ENCODE measurements around the gene TGFBR2. TPM values are rescaled to one million over a fixed set of nuclear protein-coding genes. Genes with fewer than 3 reads are reported as not detected.

Gene TGFBR2
- total and polyA plus RNA-seq, 2 of the 13 experiments (the other 11 are each of a cell fraction or from before 2014, with no cell fraction given), result 82.2 to 187 TPM

DNA sequence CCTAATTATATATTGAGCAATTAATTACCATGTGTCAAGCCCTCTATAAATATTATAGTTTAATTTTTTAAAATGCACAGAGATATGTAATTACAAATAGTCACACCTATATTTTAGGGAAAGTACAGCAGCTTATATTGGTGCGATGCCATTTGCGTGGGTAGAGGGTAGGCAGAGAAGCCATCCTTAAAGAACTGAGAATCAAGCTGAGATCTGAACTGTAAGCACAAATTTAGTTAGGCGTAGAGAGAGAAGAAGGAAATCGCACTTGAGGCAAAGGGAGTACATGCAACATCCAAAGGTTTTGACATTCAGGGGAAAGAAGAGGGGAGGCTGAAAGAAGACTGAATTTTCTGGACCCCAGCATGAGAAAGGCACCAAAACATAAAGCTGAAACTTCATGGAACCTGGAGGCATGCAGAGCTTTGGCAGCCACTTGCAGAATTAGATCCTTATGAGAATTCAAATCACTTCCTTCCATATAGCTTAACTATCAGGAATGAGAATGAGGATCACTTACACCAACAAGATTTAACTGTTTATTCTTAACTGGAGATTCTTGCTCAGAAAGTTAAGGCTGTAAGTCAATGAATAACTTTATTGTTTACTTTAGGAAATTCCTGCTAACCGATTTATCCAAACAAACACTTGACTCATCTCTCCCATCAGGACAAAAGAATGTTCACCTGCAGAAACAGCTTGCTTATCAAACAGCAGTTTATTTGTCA, 114.3 kb downstream of the TGFBR2 start (continued):
- TF ChIP-seq FOXA1 (IDR thresholded peaks at IDR 0.05) (peak; percentile 78), FOXA1 (CRISPR knock-in tag; IDR thresholded peaks at IDR 0.05) (peak; percentile 75), JARID2 (CRISPR knock-in tag; IDR thresholded peaks at IDR 0.05; ENCODE audit: insufficient replicate concordance) (no peak), ZC3H4 (CRISPR knock-in tag; IDR thresholded peaks at IDR 0.05; ENCODE audit: borderline replicate concordance) (no peak), NBN (conservative IDR thresholded peaks at IDR 0.05) (no peak), NCOR1 (IDR thresholded peaks at IDR 0.05; ENCODE audit: borderline replicate concordance, low read length) (no peak), DR1 (CRISPR knock-in tag; IDR thresholded peaks at IDR 0.05) (no peak), DNMT1 (CRISPR knock-in tag; IDR thresholded peaks at IDR 0.05) (no peak), RFX5 (IDR thresholded peaks at IDR 0.05; ENCODE audit: low read depth, low read length) (no peak), ZNF605 (CRISPR knock-in tag; IDR thresholded peaks at IDR 0.05) (no peak), MYNN (CRISPR knock-in tag; IDR thresholded peaks at IDR 0.05; ENCODE audit: low read depth) (no peak), ZNF136 (CRISPR knock-in tag; IDR thresholded peaks at IDR 0.05; ENCODE audit: low read depth) (no peak), ZNF598 (CRISPR knock-in tag; IDR thresholded peaks at IDR 0.05; ENCODE audit: borderline replicate concordance) (no peak), ZNF724P (CRISPR knock-in tag; IDR thresholded peaks at IDR 0.05; ENCODE audit: borderline replicate concordance) (no peak), ZSCAN12 (CRISPR knock-in tag; IDR thresholded peaks at IDR 0.05) (no peak), ZNF558 (CRISPR knock-in tag; IDR thresholded peaks at IDR 0.05; ENCODE audit: borderline replicate concordance) (no peak), ZFY (CRISPR knock-in tag; IDR thresholded peaks at IDR 0.05) (no peak), ZNF703 (CRISPR knock-in tag; IDR thresholded peaks at IDR 0.05; ENCODE audit: borderline replicate concordance) (no peak), PAWR (CRISPR knock-in tag; IDR thresholded peaks at IDR 0.05; ENCODE audit: borderline replicate concordance) (no peak)
- TF ChIP-seq, protein P1, sequence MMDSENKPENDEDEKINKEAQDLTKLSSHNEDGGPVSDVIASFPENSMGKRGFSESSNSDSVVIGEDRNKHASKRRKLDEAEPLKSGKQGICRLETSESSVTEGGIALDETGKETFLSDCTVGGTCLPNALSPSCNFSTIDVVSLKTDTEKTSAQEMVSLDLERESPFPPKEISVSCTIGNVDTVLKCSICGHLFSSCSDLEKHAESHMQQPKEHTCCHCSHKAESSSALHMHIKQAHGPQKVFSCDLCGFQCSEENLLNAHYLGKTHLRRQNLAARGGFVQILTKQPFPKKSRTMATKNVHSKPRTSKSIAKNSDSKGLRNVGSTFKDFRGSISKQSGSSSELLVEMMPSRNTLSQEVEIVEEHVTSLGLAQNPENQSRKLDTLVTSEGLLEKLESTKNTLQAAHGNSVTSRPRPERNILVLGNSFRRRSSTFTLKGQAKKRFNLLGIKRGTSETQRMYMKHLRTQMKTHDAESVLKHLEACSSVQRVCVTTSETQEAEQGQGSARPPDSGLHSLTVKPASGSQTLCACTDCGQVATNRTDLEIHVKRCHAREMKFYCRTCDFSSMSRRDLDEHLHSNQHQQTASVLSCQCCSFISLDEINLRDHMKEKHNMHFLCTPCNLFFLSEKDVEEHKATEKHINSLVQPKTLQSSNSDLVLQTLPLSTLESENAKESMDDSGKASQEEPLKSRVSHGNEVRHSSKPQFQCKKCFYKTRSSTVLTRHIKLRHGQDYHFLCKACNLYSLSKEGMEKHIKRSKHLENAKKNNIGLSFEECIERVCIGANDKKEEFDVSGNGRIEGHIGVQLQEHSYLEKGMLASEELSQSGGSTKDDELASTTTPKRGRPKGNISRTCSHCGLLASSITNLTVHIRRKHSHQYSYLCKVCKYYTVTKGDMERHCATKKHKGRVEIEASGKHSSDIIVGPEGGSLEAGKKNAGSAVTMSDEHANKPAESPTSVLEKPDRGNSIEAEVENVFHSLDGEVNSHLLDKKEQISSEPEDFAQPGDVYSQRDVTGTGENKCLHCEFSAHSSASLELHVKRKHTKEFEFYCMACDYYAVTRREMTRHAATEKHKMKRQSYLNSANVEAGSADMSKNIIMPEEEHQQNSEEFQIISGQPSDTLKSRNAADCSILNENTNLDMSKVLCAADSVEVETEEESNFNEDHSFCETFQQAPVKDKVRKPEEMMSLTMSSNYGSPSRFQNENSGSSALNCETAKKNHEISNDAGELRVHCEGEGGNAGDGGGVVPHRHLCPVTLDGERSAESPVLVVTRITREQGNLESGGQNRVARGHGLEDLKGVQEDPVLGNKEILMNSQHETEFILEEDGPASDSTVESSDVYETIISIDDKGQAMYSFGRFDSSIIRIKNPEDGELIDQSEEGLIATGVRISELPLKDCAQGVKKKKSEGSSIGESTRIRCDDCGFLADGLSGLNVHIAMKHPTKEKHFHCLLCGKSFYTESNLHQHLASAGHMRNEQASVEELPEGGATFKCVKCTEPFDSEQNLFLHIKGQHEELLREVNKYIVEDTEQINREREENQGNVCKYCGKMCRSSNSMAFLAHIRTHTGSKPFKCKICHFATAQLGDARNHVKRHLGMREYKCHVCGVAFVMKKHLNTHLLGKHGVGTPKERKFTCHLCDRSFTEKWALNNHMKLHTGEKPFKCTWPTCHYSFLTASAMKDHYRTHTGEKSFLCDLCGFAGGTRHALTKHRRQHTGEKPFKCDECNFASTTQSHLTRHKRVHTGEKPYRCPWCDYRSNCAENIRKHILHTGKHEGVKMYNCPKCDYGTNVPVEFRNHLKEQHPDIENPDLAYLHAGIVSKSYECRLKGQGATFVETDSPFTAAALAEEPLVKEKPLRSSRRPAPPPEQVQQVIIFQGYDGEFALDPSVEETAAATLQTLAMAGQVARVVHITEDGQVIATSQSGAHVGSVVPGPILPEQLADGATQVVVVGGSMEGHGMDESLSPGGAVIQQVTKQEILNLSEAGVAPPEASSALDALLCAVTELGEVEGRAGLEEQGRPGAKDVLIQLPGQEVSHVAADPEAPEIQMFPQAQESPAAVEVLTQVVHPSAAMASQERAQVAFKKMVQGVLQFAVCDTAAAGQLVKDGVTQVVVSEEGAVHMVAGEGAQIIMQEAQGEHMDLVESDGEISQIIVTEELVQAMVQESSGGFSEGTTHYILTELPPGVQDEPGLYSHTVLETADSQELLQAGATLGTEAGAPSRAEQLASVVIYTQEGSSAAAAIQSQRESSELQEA (CRISPR knock-in tag; IDR thresholded peaks at IDR 0.05; ENCODE audit: not compliant biosample characterization), result no peak
- TF ChIP-seq, protein P2, sequence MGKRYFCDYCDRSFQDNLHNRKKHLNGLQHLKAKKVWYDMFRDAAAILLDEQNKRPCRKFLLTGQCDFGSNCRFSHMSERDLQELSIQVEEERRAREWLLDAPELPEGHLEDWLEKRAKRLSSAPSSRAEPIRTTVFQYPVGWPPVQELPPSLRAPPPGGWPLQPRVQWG (CRISPR knock-in tag; IDR thresholded peaks at IDR 0.05; ENCODE audit: borderline replicate concordance, low read depth), result no peak
- TF ChIP-seq, protein P3, sequence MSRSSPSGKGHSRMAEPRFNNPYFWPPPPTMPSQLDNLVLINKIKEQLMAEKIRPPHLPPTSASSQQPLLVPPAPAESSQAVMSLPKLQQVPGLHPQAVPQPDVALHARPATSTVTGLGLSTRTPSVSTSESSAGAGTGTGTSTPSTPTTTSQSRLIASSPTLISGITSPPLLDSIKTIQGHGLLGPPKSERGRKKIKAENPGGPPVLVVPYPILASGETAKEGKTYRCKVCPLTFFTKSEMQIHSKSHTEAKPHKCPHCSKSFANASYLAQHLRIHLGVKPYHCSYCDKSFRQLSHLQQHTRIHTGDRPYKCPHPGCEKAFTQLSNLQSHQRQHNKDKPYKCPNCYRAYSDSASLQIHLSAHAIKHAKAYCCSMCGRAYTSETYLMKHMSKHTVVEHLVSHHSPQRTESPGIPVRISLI (CRISPR knock-in tag; IDR thresholded peaks at IDR 0.05; ENCODE audit: borderline replicate concordance), result no peak

Measured in HepG2 (cell line).